Suprapubic skin (tissue), 4 donors: ENCODE data around the gene PRKAR2A.

Experiments used
- CTCF ChIP-seq, 2 donors: fragments of 200-600 bp in 1 of 2; fragments of 450-650 bp in 1 of 2; sonication (generic) in 1 of 2; IDR thresholded peaks; one replicate each; pipeline ENCODE4 v1.5.1; 2016 to 2019; ENCODE audit warnings: antibody characterized with exemption in 2 of 2, mild to moderate bottlenecking in 1 of 2, moderate library complexity in 1 of 2
- EP300 ChIP-seq: sonication (generic); formaldehyde crosslinking; IDR thresholded peaks from one replicate; pipeline ENCODE4 v1.6.1; 2017; ENCODE audit warnings: antibody characterized with exemption
- POLR2A ChIP-seq, 2 donors: fragments of 450-650 bp; IDR thresholded peaks; one replicate each; pipeline ENCODE4 v1.6.1; 2017; ENCODE audit warnings: antibody characterized with exemption in 2 of 2, mild to moderate bottlenecking in 2 of 2, moderate library complexity in 2 of 2
- POLR2AphosphoS5 ChIP-seq, 3 donors: sonication (generic); formaldehyde crosslinking; IDR thresholded peaks; one replicate each; pipeline ENCODE4 v1.6.1; 2017; ENCODE audit warnings: antibody characterized with exemption in 3 of 3

GRCh38 chr3:48848816-48849515, 1.3 kb upstream of the PRKAR2A start:
- no peak for TF ChIP-seq CTCF (IDR thresholded peaks at IDR 0.05)
- TF ChIP-seq POLR2A (IDR thresholded peaks at IDR 0.05) = no peak
- TF ChIP-seq POLR2AphosphoS5 (IDR thresholded peaks at IDR 0.05) = no peak
- TF ChIP-seq EP300 = no peak
